SK-N-SH (cell line): Measurements from ENCODE around the gene TAF5L. TPM values are rescaled to one million over a fixed set of nuclear protein-coding genes. Genes with fewer than 3 reads are reported as not detected.

Experiments used
- CTCF ChIA-PET: fragments of 300-600, 350-600 bp; formaldehyde crosslinking; extraction: SDS; loops from one replicate; lab custom pipeline; 2021; lab: Yijun Ruan, JAX
- POLR2A ChIA-PET: fragments of 350-600 bp; sonication (Branson Sonifier 250); formaldehyde crosslinking; extraction: SDS; loops from one replicate; lab custom pipeline; 2020; ENCODE audit warnings: antibody characterized with exemption, inconsistent platforms; lab: Yijun Ruan, JAX
- DNase-seq: peaks from one replicate; pipeline ENCODE4 v3.0.0; 2012
- H2AFZ ChIP-seq: fragments of 200-600 bp; sonication (generic); 2 replicates; pipeline ENCODE4 v1.8.1; 2016; ENCODE audit warnings: antibody characterized with exemption, mild to moderate bottlenecking, low read depth
- H3F3A ChIP-seq: fragments of 200-600 bp; sonication (generic); replicated peaks from 2 replicates; pipeline ENCODE3; 2016; ENCODE audit warnings: antibody characterized with exemption, mild to moderate bottlenecking; ENCODE audit not compliant: insufficient read depth
- H3K27ac ChIP-seq, 2 experiments: fragments of 200-500 bp in 1 of 2; fragments of 200-600 bp in 1 of 2; sonication (Bioruptor generic) in 1 of 2; sonication (generic), shearing (Covaris generic) in 1 of 2; 2 replicates each; pipeline versions ENCODE4 v1.5.1 to v1.6.1; 2014 to 2016; ENCODE audit warnings: low read depth in 2 of 2, inconsistent platforms in 1 of 2, low read length in 1 of 2, mild to moderate bottlenecking in 1 of 2, mixed read lengths in 1 of 2
- H3K27me3 ChIP-seq: fragments of 200-600 bp; sonication (generic), shearing (Covaris generic); 2 replicates; pipeline ENCODE4 v1.6.1; 2016; ENCODE audit warnings: mixed run types; ENCODE audit not compliant: insufficient read depth
- H3K36me3 ChIP-seq, 2 experiments: fragments of 200-500 bp in 1 of 2; fragments of 200-600 bp in 1 of 2; sonication (Bioruptor generic) in 1 of 2; sonication (generic) in 1 of 2; replicated peaks in 1 of 2; 2 replicates each; pipeline versions ENCODE3 to v1.5.1; 2014 to 2016; ENCODE audit warnings: low read length in 1 of 2, mild to moderate bottlenecking in 1 of 2; ENCODE audit not compliant: insufficient read depth in 2 of 2, control insufficient read depth in 1 of 2
- H3K4me1 ChIP-seq, 2 experiments: fragments of 200-500 bp in 1 of 2; fragments of 200-600 bp in 1 of 2; sonication (Bioruptor generic) in 1 of 2; sonication (generic), shearing (Covaris generic) in 1 of 2; 2 replicates each; pipeline versions ENCODE4 v1.5.1 to v1.6.1; 2014 to 2016; ENCODE audit warnings: low read depth in 1 of 2, low read length in 1 of 2, mixed run types in 1 of 2; ENCODE audit not compliant: insufficient read depth in 2 of 2, control insufficient read depth in 1 of 2
- H3K4me2 ChIP-seq: fragments of 200-600 bp; sonication (generic), shearing (Covaris generic); 2 replicates; pipeline ENCODE4 v1.6.1; 2017; ENCODE audit warnings: mixed run types
- H3K4me3 ChIP-seq, 2 experiments: fragments of 200-500 bp in 1 of 2; fragments of 200-600 bp in 1 of 2; sonication (Bioruptor generic) in 1 of 2; sonication (generic), shearing (Covaris generic) in 1 of 2; 2 replicates each; pipeline versions ENCODE4 v1.5.1 to v1.8.1; 2014 to 2016; ENCODE audit warnings: low read depth in 2 of 2, inconsistent platforms in 1 of 2, low read length in 1 of 2, mild to moderate bottlenecking in 1 of 2, mixed read lengths in 1 of 2, moderate library complexity in 1 of 2
- H3K79me2 ChIP-seq: fragments of 200-600 bp; sonication (generic); 2 replicates; pipeline ENCODE4 v1.8.1; 2017; ENCODE audit warnings: mild to moderate bottlenecking; ENCODE audit not compliant: insufficient read depth
- H3K9ac ChIP-seq: fragments of 200-600 bp; sonication (generic); 2 replicates; pipeline ENCODE4 v1.6.1; 2017; ENCODE audit warnings: mixed run types
- H3K9me2 ChIP-seq: fragments of 200-600 bp; sonication (generic); 2 replicates; pipeline ENCODE4 v1.6.1; 2017; ENCODE audit warnings: mixed run types
- H3K9me3 ChIP-seq: fragments of 200-600 bp; sonication (generic); 2 replicates; pipeline ENCODE4 v1.6.1; 2017; ENCODE audit warnings: mixed run types, mild to moderate bottlenecking, moderate library complexity
- H4K20me1 ChIP-seq: fragments of 200-600 bp; sonication (generic); 2 replicates; pipeline ENCODE4 v1.6.1; 2017; ENCODE audit warnings: mild to moderate bottlenecking, mixed run types; ENCODE audit not compliant: insufficient read depth
- EZH2phosphoT487 ChIP-seq: fragments of 200-600 bp; sonication (generic); IDR thresholded peaks from 2 replicates; pipeline ENCODE4 v1.6.1; 2017; ENCODE audit warnings: low read depth, mixed run types, mild to moderate bottlenecking, antibody characterized with exemption, moderate library complexity, borderline replicate concordance
- FOSL2 ChIP-seq: IDR thresholded peaks from 2 replicates; pipeline ENCODE4 v1.4.0; 2012; ENCODE audit warnings: low read depth, mild to moderate bottlenecking, moderate library complexity, borderline replicate concordance
- FOXM1 ChIP-seq: IDR thresholded peaks from 2 replicates; pipeline ENCODE4 v1.4.0; 2012; ENCODE audit warnings: low read depth, mild to moderate bottlenecking
- GATA2 ChIP-seq: sonication (generic); formaldehyde crosslinking; IDR thresholded peaks from 2 replicates; pipeline ENCODE4 v1.5.0; 2020; ENCODE audit warnings: mild to moderate bottlenecking, missing genetic modification reagents
- JUND ChIP-seq: IDR thresholded peaks from 2 replicates; pipeline ENCODE4 v1.4.0; 2012
- MXI1 ChIP-seq: IDR thresholded peaks from 2 replicates; pipeline ENCODE4 v1.6.1; 2012; ENCODE audit warnings: mild to moderate bottlenecking, low read depth, low read length, improper control_type of control experiment
- POLR2AphosphoS5 ChIP-seq: IDR thresholded peaks from 2 replicates; pipeline ENCODE4 v1.6.1; 2012; ENCODE audit warnings: low read depth, low read length
- RAD21 ChIP-seq: IDR thresholded peaks from 2 replicates; pipeline ENCODE4 v1.6.1; 2012; ENCODE audit warnings: mild to moderate bottlenecking, low read length
- REST ChIP-seq: IDR thresholded peaks from 2 replicates; pipeline ENCODE4 v1.6.1; 2012; ENCODE audit warnings: mild to moderate bottlenecking, low read depth, low read length, moderate library complexity
- RFX5 ChIP-seq: IDR thresholded peaks from 2 replicates; pipeline ENCODE4 v1.6.1; 2012; ENCODE audit warnings: mild to moderate bottlenecking, improper control_type of control experiment, low read length
- RXRA ChIP-seq: IDR thresholded peaks from 2 replicates; pipeline ENCODE4 v1.4.0; 2012; ENCODE audit warnings: low read depth, mild to moderate bottlenecking, borderline replicate concordance
- TEAD4 ChIP-seq: IDR thresholded peaks from 2 replicates; pipeline ENCODE4 v1.4.0; 2012; ENCODE audit warnings: mild to moderate bottlenecking, borderline replicate concordance; ENCODE audit not compliant: insufficient read depth
- YY1 ChIP-seq: IDR thresholded peaks from 2 replicates; pipeline ENCODE4 v1.4.0; 2012; ENCODE audit warnings: low read depth, mild to moderate bottlenecking
- WGBS: methylation state at CpG from one replicate; pipeline ENCODE4 v1.1.6; 2017; ENCODE audit warnings: low lambda C conversion rate; 5-methylcytosine and 5-hydroxymethylcytosine counted together
- polyA plus RNA-seq, 3 experiments: library from polyadenylated mRNA; depleted of rRNA; stranded (reverse); fragments of >200 nt; gene quantifications; 2 replicates each; pipeline ENCODE4 v1.2.3, GENCODE V29; 2012
- TF ChIP-seq, protein P1 (sequence below): IDR thresholded peaks from 2 replicates; pipeline ENCODE4; 2012
- TF ChIP-seq, protein P2 (sequence below): IDR thresholded peaks from 2 replicates; pipeline ENCODE4 v1.4.0; 2012; ENCODE audit warnings: low read depth, borderline replicate concordance
- TF ChIP-seq, protein P3 (sequence below): fragments of 150-350 bp; IDR thresholded peaks from 2 replicates; pipeline ENCODE4 v1.6.1; 2017; ENCODE audit warnings: antibody characterized with exemption, low read length, low read depth, borderline replicate concordance

Gene TAF5L
- polyA plus RNA-seq, 1 of the 3 experiments (the other 2 are of a cell fraction) = 17.1 TPM

GRCh38 chr1:229554886-229555621 lies 70.9 kb downstream of the TAF5L start:
- peaks cover 0 to 14% of the 10 kb centered on the region in 2 experiments; a peak in 2 of 4 replicates for H3K4me1 ChIP-seq
- POLR2A ChIA-PET = no interaction called here

DNA sequence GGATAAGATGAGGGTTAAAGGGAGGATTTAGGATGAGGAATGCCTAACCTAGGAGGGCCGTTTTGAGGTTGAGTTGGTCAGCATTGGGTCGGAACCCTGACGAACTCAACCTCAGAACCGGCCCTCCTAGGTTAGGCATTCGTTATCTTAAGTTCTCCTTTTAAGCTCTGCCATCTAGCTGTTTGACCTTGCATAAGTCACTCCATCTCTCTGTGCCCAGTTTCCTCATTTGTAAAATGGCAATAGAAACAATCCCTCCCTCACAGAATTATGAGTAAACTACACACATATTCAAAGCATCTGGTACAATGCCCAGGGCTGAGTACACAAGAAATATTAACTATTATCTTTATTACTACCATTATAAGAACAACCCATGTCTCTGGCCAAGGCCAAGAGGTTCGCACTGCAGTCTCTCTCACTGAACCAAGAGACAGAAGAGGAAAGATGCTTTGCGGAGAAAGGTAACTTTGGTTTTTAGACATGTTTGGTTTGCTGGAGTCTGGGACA lies 72.2 kb downstream of the TAF5L start:
- TF ChIP-seq JUND (no peak), EZH2phosphoT487 (no peak), YY1 (no peak), TEAD4 (no peak), POLR2AphosphoS5 (no peak), REST (no peak), RXRA (no peak), RAD21 (no peak)
- TF ChIP-seq, protein P1, sequence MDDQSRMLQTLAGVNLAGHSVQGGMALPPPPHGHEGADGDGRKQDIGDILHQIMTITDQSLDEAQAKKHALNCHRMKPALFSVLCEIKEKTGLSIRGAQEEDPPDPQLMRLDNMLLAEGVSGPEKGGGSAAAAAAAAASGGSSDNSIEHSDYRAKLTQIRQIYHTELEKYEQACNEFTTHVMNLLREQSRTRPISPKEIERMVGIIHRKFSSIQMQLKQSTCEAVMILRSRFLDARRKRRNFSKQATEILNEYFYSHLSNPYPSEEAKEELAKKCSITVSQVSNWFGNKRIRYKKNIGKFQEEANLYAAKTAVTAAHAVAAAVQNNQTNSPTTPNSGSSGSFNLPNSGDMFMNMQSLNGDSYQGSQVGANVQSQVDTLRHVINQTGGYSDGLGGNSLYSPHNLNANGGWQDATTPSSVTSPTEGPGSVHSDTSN = no peak
- TF ChIP-seq, protein P2, sequence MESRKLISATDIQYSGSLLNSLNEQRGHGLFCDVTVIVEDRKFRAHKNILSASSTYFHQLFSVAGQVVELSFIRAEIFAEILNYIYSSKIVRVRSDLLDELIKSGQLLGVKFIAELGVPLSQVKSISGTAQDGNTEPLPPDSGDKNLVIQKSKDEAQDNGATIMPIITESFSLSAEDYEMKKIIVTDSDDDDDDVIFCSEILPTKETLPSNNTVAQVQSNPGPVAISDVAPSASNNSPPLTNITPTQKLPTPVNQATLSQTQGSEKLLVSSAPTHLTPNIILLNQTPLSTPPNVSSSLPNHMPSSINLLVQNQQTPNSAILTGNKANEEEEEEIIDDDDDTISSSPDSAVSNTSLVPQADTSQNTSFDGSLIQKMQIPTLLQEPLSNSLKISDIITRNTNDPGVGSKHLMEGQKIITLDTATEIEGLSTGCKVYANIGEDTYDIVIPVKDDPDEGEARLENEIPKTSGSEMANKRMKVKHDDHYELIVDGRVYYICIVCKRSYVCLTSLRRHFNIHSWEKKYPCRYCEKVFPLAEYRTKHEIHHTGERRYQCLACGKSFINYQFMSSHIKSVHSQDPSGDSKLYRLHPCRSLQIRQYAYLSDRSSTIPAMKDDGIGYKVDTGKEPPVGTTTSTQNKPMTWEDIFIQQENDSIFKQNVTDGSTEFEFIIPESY = no peak
- TF ChIP-seq, protein P3, sequence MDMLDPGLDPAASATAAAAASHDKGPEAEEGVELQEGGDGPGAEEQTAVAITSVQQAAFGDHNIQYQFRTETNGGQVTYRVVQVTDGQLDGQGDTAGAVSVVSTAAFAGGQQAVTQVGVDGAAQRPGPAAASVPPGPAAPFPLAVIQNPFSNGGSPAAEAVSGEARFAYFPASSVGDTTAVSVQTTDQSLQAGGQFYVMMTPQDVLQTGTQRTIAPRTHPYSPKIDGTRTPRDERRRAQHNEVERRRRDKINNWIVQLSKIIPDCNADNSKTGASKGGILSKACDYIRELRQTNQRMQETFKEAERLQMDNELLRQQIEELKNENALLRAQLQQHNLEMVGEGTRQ = no peak
- Histone ChIP-seq H3K4me2 (no peak overlapping the region), H3F3A (no peaks in the 10 kb centered on the region), H3K27ac (no peak overlapping the region), H3K4me3 (no peak overlapping the region), H3K79me2 (peaks cover 90% of the 10 kb centered on the region), H3K27me3 (no peaks in the 10 kb centered on the region), H3K9me2 (no peaks in the 10 kb centered on the region), H3K36me3 (peaks cover 3 to 4% of the 10 kb centered on the region in 2 experiments), H4K20me1 (peaks cover 3% of the 10 kb centered on the region), H3K9me3 (no peaks in the 10 kb centered on the region), H3K9ac (no peak overlapping the region), H3K4me1 (peaks cover 0 to 14% of the 10 kb centered on the region in 2 experiments; a peak in 2 of 4 replicates), H2AFZ (no peak overlapping the region)
- no peak for DNase-seq
- POLR2A ChIA-PET = no interaction called here
- 91% methylated on average over 7 of the region's 7 CpGs for WGBS
- CTCF ChIA-PET = no interaction called here

More at GRCh38 chr1:229554886-229555621, 70.9 kb downstream of the TAF5L start:
- H3K27me3 ChIP-seq = no peaks in the 10 kb centered on the region
- H3K9me3 ChIP-seq = no peaks in the 10 kb centered on the region
- H3K4me3 ChIP-seq = no peak overlapping the region
- H3K9ac ChIP-seq = no peak overlapping the region
- H2AFZ ChIP-seq = no peak overlapping the region
- H3K4me2 ChIP-seq = no peak overlapping the region
- H3K9me2 ChIP-seq = no peaks in the 10 kb centered on the region
- WGBS = 97% methylated on average over 9 of the region's 10 CpGs
- CTCF ChIA-PET = interaction anchor here (0.8 to 1.5 kb wide), 4 partner anchors 11 to 105 kb away, joined by 3 to 4 read pairs (median 4); no protein-coding TSS in a partner anchor
- H3K79me2 ChIP-seq = peaks cover 76% of the 10 kb centered on the region
- no peak for DNase-seq
- no peaks in the 10 kb centered on the region for H3K36me3 ChIP-seq
- peaks cover 3% of the 10 kb centered on the region for H4K20me1 ChIP-seq
- TF ChIP-seq POLR2AphosphoS5 (no peak), FOXM1 (no peak), RFX5 (no peak), GATA2 (CRISPR knock-in tag) (no peak), MXI1 (no peak), EZH2phosphoT487 (no peak), FOSL2 (no peak)
- no peaks in the 10 kb centered on the region for H3F3A ChIP-seq
- no peak overlapping the region for H3K27ac ChIP-seq
